HEK293 (cell line): Measurements from ENCODE around the gene TK2.

Source experiments
- CTCF ChIA-PET: fragments of 350-600 bp; formaldehyde crosslinking; extraction: SDS; loops from one replicate; lab custom pipeline; 2021; ENCODE audit warnings: antibody characterized with exemption; lab: Yijun Ruan, JAX
- POLR2A ChIA-PET: fragments of 300-600 bp; formaldehyde crosslinking; extraction: SDS; loops from one replicate; lab custom pipeline; 2020; ENCODE audit warnings: antibody characterized with exemption, inconsistent platforms; lab: Yijun Ruan, JAX
- H3K27ac ChIP-seq: fragments of 200-500 bp; sonication (Bioruptor generic); 2 replicates; pipeline ENCODE4 v1.5.1; 2014; ENCODE audit warnings: low read depth, low read length, control low read depth, inconsistent platforms; ENCODE audit errors: extremely low read depth
- H3K36me3 ChIP-seq, 2 experiments: fragments of 200-500 bp in 1 of 2; sonication (Bioruptor generic) in 1 of 2; 1 replicate in 1 of 2; 2 replicates in 1 of 2; pipeline ENCODE4 v1.5.1; 2014 to 2017; ENCODE audit warnings: inconsistent platforms in 2 of 2, low read length in 2 of 2; ENCODE audit not compliant: control insufficient read depth in 2 of 2, insufficient read depth in 1 of 2
- H3K4me1 ChIP-seq: fragments of 200-500 bp; sonication (Bioruptor generic); 2 replicates; pipeline ENCODE4 v1.5.1; 2014; ENCODE audit warnings: mild to moderate bottlenecking, low read length, inconsistent platforms; ENCODE audit not compliant: control insufficient read depth, insufficient read depth
- H3K4me3 ChIP-seq: 2 replicates; pipeline ENCODE4 v1.5.1; 2011; ENCODE audit warnings: low read depth, mild to moderate bottlenecking, control low read depth, low read length, moderate library complexity
- H3K9me3 ChIP-seq: fragments of 200-500 bp; sonication (Bioruptor generic); 2 replicates; pipeline ENCODE4 v1.5.1; 2014; ENCODE audit warnings: low read depth, low read length, inconsistent platforms; ENCODE audit not compliant: control insufficient read depth, insufficient read depth
- BCL6B ChIP-seq: fragments of 450-650 bp; formaldehyde crosslinking; IDR thresholded peaks from 2 replicates; pipeline ENCODE4 v1.5.1; 2017; ENCODE audit warnings: missing biosample characterization, missing genetic modification characterization
- PRDM4 ChIP-seq: fragments of 450-650 bp; formaldehyde crosslinking; IDR thresholded peaks from 2 replicates; pipeline ENCODE4 v1.5.1; 2017; ENCODE audit warnings: missing biosample characterization, missing genetic modification characterization
- ZNF280C ChIP-seq: fragments of 450-650 bp; formaldehyde crosslinking; IDR thresholded peaks from 2 replicates; pipeline ENCODE4 v1.5.1; 2016; ENCODE audit warnings: missing biosample characterization, missing genetic modification characterization
- ZNF391 ChIP-seq: fragments of 450-650 bp; formaldehyde crosslinking; IDR thresholded peaks from 2 replicates; pipeline ENCODE4 v1.5.1; 2016; ENCODE audit warnings: low read depth, missing biosample characterization, missing genetic modification characterization, borderline replicate concordance
- ZNF398 ChIP-seq: fragments of 450-650 bp; formaldehyde crosslinking; IDR thresholded peaks from 2 replicates; pipeline ENCODE4 v1.5.1; 2017; ENCODE audit warnings: missing biosample characterization, missing genetic modification characterization
- ZNF449 ChIP-seq: fragments of 450-650 bp; formaldehyde crosslinking; IDR thresholded peaks from 2 replicates; pipeline ENCODE4 v1.5.1; 2017; ENCODE audit warnings: missing biosample characterization, mild to moderate bottlenecking, missing genetic modification characterization, moderate library complexity
- ZNF561 ChIP-seq: fragments of 450-650 bp; IDR thresholded peaks from 2 replicates; pipeline ENCODE4 v1.5.1; 2018; ENCODE audit warnings: missing biosample characterization, missing genetic modification characterization, borderline replicate concordance
- ZNF654 ChIP-seq: fragments of 450-650 bp; formaldehyde crosslinking; IDR thresholded peaks from 2 replicates; pipeline ENCODE4 v1.5.1; 2016; ENCODE audit warnings: low read depth, missing biosample characterization, missing genetic modification characterization
- ZNF768 ChIP-seq: fragments of 450-650 bp; formaldehyde crosslinking; IDR thresholded peaks from 2 replicates; pipeline ENCODE4 v1.5.1; 2018; ENCODE audit warnings: missing biosample characterization, mild to moderate bottlenecking, missing genetic modification characterization
- ZNF785 ChIP-seq: fragments of 450-650 bp; formaldehyde crosslinking; IDR thresholded peaks from 2 replicates; pipeline ENCODE4 v1.5.1; 2016; ENCODE audit warnings: missing biosample characterization, missing genetic modification characterization
- ZNF792 ChIP-seq: fragments of 450-650 bp; formaldehyde crosslinking; IDR thresholded peaks from 2 replicates; pipeline ENCODE4 v1.5.1; 2016; ENCODE audit warnings: missing biosample characterization, missing genetic modification characterization
- ZSCAN16 ChIP-seq: fragments of 450-650 bp; formaldehyde crosslinking; IDR thresholded peaks from 2 replicates; pipeline ENCODE4 v1.5.1; 2016; ENCODE audit warnings: missing biosample characterization, missing genetic modification characterization

The TK2 gene

GRCh38 chr16:66469291-66469946 is 80.5 kb downstream of the TK2 start (continued):
- no peak for TF ChIP-seq ZNF280C
- no peak for TF ChIP-seq ZSCAN16 (tag by site-specific recombination)
- TF ChIP-seq ZNF785 (tag by site-specific recombination), result no peak
- no peak for TF ChIP-seq ZNF768 (tag by site-specific recombination)
- no peak for TF ChIP-seq ZNF792 (tag by site-specific recombination)
- TF ChIP-seq ZNF449, result no peak
- TF ChIP-seq ZNF398, result no peak

GRCh38 chr16:66468321-66468965 is 81.5 kb downstream of the TK2 start:
- Histone ChIP-seq H3K4me1 (no peaks in the 10 kb centered on the region), H3K27ac (no peak overlapping the region), H3K4me3 (no peak overlapping the region), H3K36me3 (no peaks in the 10 kb centered on the region)
- CTCF ChIA-PET, result interaction anchor here (0.6 to 1.2 kb wide), 2 partner anchors 38 to 62 kb away, joined by 3 to 5 read pairs; no protein-coding TSS in a partner anchor
- POLR2A ChIA-PET, result no interaction called here
- TF ChIP-seq ZNF561, result no peak
- no peak for TF ChIP-seq ZNF391 (tag by site-specific recombination)
- TF ChIP-seq BCL6B (tag by site-specific recombination), result no peak
- no peak for TF ChIP-seq PRDM4 (tag by site-specific recombination)
- TF ChIP-seq ZNF654 (tag by site-specific recombination), result no peak
- TF ChIP-seq, all 188 proteins: peak for 0
- H3K9me3 ChIP-seq, result no peaks in the 10 kb centered on the region
